Articular chondrocyte of knee joint (primary cell): ENCODE results near the gene ST6GALNAC4. TPM values are rescaled to one million over a fixed set of nuclear protein-coding genes. Genes with fewer than 3 reads are reported as not detected.

ENCODE experiments used
- small RNA-seq: library from RNA; depleted of rRNA; stranded (forward); fragments of <200 nt; gene quantifications from one replicate; pipeline ENCODE3, GENCODE V24; 2012
- total RNA-seq: library from RNA; depleted of rRNA; stranded (reverse); fragments of >200 nt; gene quantifications from 2 replicates; pipeline ENCODE4 v1.2.3, GENCODE V29; 2012

Gene ST6GALNAC4
- total RNA-seq, result 46.0 and 52.7 TPM in 2 replicates

GRCh38 chr9:127916720-127917581 lies at the start of gene ST6GALNAC4:
Gene ST6GALNAC4 (minus strand): TSS chr9:127917041. CDS start chr9:127916419, 622 bp downstream.

GRCh38 chr9:127937388-127938297 lies 20.8 kb upstream of the ST6GALNAC4 start, which contains the start of gene DPM2:
Gene DPM2 (minus strand): TSS chr9:127937854. CDS start chr9:127937820, 34 bp downstream.

GRCh38 chr9:127930231-127931091 lies 13.6 kb upstream of the ST6GALNAC4 start, which contains the start of gene PIP5KL1:
Gene PIP5KL1 (minus strand): TSS chr9:127930777. CDS start chr9:127930752, 25 bp downstream.

GRCh38 chr9:127899128-127899943 lies 17.5 kb downstream of the ST6GALNAC4 start, which contains the start of gene ST6GALNAC6:
Gene ST6GALNAC6 (minus strand): TSS chr9:127899603. CDS start chr9:127897981, 1,622 bp downstream.

GRCh38 chr9:127877566-127877998 lies 39.3 kb downstream of the ST6GALNAC4 start, which contains the start of gene AK1:
Gene AK1 (minus strand): TSS chr9:127877675. CDS start chr9:127874617, 3,058 bp downstream.

Small RNA genes within 50 kb of the gene (small RNA-seq; reads per million reads assigned to genes)
- gene MIR4672, result 6.0 reads per million, percentile 91 among the genes with 10 or more reads in this experiment

Other genes starting within 250 kb of the ST6GALNAC4 start
- gene CFAP157, start 210.1 kb downstream of the ST6GALNAC4 start, total RNA-seq, result 0.13 TPM in 1 of 2 replicates, not detected in the other
- 11.0 and 11.1 TPM in 2 replicates for gene PTRH1, start 201.4 kb downstream of the ST6GALNAC4 start, total RNA-seq
- gene TTC16, start 201.0 kb downstream of the ST6GALNAC4 start, total RNA-seq, result under 0.01 TPM in 1 of 2 replicates, not detected in the other
- gene TOR2A, start 181.7 kb downstream of the ST6GALNAC4 start, total RNA-seq, result 2.5 and 2.9 TPM in 2 replicates
- gene SH2D3C, start 138.4 kb downstream of the ST6GALNAC4 start, total RNA-seq, result 0.32 and 0.52 TPM in 2 replicates
- 53.3 and 63.9 TPM in 2 replicates for gene CDK9, start 131.0 kb downstream of the ST6GALNAC4 start, total RNA-seq
- gene FPGS, start 114.2 kb downstream of the ST6GALNAC4 start, total RNA-seq, result 52.8 and 98.8 TPM in 2 replicates
- gene ENG, start 62.4 kb downstream of the ST6GALNAC4 start, total RNA-seq, result 52.6 and 61.7 TPM in 2 replicates
- 152 and 156 TPM in 2 replicates for gene AK1, start 39.4 kb downstream of the ST6GALNAC4 start, total RNA-seq
- gene ST6GALNAC6, start 17.4 kb downstream of the ST6GALNAC4 start, total RNA-seq, result 81.9 and 89.9 TPM in 2 replicates
- gene PIP5KL1, start 13.7 kb upstream of the ST6GALNAC4 start, total RNA-seq, result 3.8 and 3.9 TPM in 2 replicates
- 11.3 and 11.4 TPM in 2 replicates for gene DPM2, start 20.8 kb upstream of the ST6GALNAC4 start, total RNA-seq
- 9.5 and 15.4 TPM in 2 replicates for gene EEIG1, start 63.9 kb upstream of the ST6GALNAC4 start, total RNA-seq
- gene NAIF1, start 150.3 kb upstream of the ST6GALNAC4 start, total RNA-seq, result 6.3 and 8.8 TPM in 2 replicates
- 16.4 and 19.3 TPM in 2 replicates for gene SLC25A25, start 151.2 kb upstream of the ST6GALNAC4 start, total RNA-seq
- 31.1 and 34.2 TPM in 2 replicates for gene PTGES2, start 210.7 kb upstream of the ST6GALNAC4 start, total RNA-seq
- gene LCN2, start 232.4 kb upstream of the ST6GALNAC4 start, total RNA-seq, result 0.39 TPM in 1 of 2 replicates, not detected in the other
- 43.0 and 62.7 TPM in 2 replicates for gene BBLN, start 243.2 kb upstream of the ST6GALNAC4 start, total RNA-seq